CD4-positive, alpha-beta T cell treated with Interleukin-15 for 4 hours (primary cell): ENCODE results near the gene IFITM1.
A peak's percentile ranks its signal among the peaks of the same experiment; 100 is the strongest.
"Not testable (repeated sequence)": the region's sequence is repeated elsewhere in the genome, so short reads cannot be mapped to it uniquely, and the experiment has no call there.

Experiments used
- DNase-seq: peaks from one replicate; pipeline ENCODE4 v3.0.0-alpha.2; 2020; ENCODE audit warnings: low spot score

IFITM1 gene

GRCh38 chr11:308740-309665 lies 4.8 kb upstream of the IFITM1 start:
- peak; percentile 56 for DNase-seq

- DNase-seq = not testable (repeated sequence)
These were observed 3.8 kb upstream of the IFITM1 start for GRCh38 chr11:309979-310572.

DNA sequence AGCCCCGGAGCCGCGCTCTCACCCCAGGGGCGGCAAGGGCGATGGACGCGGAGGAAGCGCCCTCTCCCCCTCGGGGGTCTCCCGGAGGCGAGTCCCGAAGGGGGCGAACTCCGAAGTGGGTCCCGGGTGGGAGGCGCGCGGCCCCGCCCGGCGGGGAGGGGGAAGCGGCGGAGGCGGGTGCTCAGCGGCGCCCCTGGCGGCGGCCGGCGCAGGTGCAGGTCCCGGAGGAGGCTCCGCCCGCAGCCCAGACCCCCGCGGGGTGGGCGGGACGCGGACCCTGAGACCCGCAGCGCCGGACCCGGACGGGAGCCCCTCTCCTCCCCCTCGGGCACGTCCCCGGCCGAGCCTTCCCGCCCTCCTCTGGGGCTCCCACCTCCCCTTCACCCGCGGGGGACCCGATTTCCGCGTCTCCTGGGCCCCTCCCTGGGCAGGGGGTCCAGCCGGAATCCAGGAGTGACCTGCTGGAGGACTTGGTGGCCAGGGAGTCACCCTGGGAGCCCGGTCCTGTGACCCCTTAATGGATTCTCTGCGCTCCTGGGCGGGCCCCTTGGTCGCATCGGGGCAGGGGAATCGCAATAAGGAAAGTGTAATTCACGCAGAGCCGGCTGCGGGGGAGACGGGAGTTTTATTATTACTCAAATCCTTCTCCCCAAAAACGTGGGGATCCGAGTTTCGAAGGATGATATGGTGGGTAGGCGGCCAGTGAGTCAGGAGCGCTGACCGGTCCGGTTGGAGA lies 2.7 kb upstream of the IFITM1 start:
- not testable (repeated sequence) for DNase-seq

DNA sequence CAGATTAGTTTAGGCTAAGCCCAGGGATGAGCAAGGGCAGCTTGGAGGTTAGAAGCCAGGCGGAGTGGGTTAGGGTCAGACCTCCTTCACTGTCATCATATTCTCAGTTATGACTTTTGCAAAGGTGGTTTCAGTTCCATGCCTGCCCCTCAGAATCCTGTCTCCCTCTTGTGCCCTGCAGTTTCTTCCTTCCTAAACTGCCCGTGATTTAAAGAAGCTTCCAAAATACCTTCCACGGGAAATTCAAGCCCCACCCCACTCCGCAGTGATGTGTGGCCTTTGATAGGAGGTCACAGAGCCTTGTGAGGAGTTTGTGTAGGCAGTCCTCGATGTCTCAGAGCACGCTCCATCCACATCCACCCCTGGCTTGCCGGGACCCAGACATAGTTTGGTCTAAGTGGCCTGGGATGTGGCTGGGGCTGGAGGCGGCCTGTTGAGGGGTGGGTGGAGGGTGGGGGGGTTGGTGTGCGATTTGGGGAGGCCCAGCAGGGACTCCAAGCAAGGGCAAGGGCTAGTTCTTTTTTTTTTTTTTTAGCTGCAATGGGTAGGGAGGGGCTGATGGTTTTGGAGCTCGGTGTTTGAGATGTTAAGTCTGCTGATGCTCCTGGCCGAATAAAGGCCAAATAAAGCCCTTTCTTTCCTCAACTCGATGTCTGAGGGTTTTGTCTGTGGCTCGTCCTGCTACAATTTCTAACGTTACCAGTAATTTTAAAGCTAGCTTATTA lies 1.6 kb upstream of the IFITM1 start:
- DNase-seq = no peak

DNA sequence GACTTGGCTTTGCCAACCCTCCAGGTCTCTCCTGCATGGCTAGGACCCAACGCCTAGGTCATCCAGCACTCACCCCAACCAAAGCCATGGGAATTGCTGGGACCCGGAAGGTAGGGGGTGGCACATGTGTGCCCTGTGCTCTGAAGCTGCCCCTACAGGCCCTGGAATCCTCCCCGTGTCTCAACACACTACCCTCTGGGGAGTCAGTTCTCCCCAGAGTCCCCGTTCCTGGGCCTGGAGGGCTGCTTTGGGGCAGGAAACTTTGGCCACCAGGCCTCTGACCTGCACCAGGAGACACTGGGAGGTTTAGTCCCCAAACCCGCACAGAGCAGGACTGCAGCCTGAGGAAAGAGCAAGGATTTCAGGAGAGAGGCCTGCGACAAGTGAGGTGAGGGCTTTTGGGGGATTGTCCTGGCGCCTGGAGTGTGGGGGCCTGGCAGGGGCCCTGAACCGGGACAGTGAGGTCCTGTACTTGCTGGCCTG lies 495 bp upstream of the IFITM1 start:
- no peak for DNase-seq

GRCh38 chr11:314554-314875 lies 675 bp downstream of the IFITM1 start:
- not testable (repeated sequence) for DNase-seq

DNA sequence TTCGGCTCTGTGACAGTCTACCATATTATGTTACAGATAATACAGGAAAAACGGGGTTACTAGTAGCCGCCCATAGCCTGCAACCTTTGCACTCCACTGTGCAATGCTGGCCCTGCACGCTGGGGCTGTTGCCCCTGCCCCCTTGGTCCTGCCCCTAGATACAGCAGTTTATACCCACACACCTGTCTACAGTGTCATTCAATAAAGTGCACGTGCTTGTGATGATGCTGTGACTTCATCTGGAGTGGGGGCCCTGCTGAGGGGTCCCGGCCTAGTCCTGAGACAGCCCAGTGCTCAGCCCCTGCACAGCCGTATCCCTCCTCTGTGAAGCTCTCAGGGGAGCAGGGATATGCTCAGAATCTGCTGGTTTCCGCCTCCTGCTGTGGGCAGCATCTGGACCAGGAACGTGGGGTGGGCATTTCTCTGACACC lies 1.2 kb downstream of the IFITM1 start:
- DNase-seq = no peak

GRCh38 chr11:315516-315994 lies 1.7 kb downstream of the IFITM1 start:
- no peak for DNase-seq

DNA sequence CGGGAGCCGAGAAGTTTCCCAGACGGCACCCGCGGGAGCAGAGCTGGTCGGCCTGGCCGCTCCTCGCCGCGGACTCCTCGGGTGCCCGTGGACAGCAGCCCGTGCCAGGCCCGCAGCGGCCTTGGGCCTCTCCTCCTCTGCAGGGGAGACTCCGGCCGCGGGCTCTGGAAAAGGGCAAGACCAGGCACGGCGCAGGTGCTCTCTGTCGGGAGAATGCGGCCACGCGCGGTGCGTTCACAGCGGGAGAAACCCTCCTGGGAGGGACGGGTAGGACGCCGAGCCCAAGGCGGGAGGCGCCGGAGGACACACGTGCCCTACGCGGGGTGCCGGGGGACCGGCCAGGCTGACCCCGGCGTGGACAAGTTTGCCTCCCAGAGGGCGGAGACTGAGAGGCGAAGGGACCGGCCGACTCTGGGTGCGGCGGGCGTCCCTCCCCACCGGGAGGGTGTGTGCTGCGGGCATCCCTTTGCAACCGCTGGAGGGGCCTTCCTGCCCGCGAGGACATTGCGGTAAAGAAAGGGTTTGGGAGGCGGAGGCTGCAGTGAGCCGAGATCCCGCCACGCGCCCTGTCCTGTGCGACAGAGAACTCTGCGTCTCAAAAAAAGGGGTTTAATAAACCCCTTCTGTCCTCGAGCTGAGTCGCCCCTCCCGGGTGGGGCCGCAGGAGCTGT lies 2.3 kb downstream of the IFITM1 start:
- no peak for DNase-seq

- peak; percentile 44 for DNase-seq
These were observed 3.1 kb downstream of the IFITM1 start for GRCh38 chr11:316891-317301.

DNA sequence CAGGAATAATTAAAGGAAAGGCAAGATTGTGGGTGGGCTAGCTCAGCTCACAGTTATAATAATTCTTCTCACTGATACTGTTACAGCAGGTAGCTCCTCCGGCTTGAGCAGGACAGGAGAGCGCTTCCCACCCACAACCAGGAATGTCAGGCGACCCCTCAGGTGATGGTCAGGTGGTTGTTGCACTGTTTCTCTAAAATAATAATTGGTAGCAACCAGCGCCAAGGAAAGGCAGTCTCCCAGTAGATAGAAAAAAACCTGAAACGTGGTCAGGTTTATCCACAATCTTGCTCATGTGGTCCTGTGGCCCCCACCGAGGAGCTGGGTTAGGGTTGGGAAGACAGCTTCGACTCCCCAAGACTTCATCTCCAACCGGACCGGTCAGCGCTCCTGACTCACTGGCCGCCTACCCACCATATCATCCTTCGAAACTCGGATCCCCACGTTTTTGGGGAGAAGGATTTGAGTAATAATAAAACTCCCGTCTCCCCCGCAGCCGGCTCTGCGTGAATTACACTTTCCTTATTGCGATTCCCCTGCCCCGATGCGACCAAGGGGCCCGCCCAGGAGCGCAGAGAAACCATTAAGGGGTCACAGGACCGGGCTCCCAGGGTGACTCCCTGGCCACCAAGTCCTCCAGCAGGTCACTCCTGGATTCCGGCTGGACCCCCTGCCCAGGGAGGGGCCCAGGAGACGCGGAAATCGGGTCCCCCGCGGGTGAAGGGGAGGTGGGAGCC lies 4.0 kb downstream of the IFITM1 start:
- not testable (repeated sequence) for DNase-seq

DNA sequence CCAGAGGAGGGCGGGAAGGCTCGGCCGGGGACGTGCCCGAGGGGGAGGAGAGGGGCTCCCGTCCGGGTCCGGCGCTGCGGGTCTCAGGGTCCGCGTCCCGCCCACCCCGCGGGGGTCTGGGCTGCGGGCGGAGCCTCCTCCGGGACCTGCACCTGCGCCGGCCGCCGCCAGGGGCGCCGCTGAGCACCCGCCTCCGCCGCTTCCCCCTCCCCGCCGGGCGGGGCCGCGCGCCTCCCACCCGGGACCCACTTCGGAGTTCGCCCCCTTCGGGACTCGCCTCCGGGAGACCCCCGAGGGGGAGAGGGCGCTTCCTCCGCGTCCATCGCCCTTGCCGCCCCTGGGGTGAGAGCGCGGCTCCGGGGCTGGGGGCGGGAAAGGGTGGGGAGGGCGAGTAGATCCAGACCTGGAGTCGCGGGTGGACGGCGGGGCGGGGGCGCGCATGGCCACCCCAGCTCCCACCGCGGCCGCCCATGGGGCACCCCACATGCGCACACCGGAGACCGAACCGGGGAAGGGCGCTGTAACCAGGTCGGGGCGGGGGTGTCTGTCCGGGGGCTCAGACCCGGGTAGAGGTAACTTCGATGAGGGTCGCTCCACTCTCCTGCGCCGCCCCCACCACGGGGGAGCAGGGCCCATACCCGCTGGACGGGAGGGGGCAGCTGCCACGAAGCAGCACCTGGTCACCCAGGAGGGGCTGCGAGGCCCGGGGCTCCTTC lies 4.7 kb downstream of the IFITM1 start:
- DNase-seq = not testable (repeated sequence)

- not testable (repeated sequence) for DNase-seq
These were observed 5.5 kb downstream of the IFITM1 start for GRCh38 chr11:319121-319887.

DNA sequence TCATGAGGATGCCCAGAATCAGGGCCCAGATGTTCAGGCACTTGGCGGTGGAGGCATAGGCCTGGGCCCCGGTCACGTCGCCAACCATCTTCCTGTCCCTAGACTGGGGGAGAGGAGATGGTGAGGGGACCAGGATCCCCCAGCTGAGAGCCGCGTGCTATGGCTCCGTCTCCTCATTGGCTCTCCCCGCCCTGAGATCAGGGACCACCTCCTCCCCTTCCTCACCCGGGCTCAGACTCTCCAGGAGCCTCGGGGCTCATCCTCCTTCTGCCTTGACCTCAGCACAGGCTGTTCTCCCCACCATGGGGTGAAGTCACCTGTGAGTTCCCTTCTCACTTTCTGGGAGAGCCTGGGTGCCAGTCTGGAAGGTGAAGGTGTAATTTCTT lies 6.0 kb downstream of the IFITM1 start:
- not testable (repeated sequence) for DNase-seq

DNA sequence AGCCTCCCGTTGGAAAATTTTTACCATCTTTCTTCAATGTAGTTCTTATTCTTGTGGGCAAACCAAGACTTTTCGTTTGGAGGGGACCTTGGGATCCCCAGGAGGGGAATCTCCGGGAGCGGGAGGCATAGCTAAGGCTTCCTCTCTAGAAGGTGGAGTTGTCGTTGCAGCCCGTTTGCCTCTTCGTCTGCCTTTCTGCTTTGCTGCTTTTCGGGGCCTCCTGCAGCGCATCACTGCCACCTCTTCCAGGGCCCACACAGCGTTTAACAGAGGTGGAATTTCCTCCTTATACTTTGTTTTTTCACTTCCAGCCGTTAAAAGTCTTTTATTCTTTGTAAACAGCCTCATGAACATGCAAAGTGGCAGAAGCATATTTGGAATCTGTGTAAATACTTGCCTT lies 10.3 kb downstream of the IFITM1 start:
- DNase-seq = no peak

DNA sequence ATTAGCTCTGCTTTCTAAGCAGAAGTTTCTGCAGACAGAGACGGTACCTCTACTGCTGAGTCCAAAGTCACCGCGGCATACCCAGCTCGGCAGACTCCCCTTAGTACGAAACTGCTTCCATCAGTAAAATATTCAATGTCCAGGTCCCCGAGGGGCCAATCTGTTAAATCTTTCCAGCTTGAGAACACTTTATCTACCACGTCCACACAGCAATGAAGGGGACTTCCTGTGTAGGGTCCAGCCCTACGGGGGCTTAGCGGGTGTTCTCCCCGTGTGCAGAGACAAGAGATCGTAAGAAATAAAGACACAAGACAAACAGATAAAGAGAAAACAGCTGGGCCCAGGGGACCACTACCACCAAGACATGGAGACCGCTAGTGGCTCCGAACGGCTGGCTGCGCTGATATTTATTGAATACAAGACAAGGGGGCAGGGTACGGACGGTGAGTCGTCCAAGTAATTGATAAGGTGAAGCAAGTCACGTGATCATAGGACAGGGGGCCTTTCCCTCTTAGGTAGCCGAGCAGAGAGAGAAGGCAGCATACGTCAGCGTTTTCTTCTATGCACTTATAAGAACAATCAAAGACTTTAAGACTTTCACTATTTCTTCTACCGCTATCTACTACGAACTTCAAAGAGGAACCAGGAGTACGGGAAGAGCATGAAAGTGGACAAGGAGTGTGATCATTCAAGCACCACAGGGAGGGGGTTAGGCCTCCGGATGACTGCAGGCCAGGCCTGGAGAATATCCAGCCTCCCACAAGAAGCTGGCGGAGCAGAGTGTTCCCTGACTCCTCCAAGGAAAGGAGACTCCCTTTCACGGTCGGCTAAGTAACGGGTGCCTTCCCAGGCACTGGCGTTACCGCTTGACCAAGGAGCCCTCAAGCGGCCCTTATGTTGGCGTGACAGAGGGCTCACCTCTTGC lies 11.0 kb downstream of the IFITM1 start:
- DNase-seq = not testable (repeated sequence)

GRCh38 chr11:325796-326591 lies 12.2 kb downstream of the IFITM1 start:
- DNase-seq = no peak

GRCh38 chr11:326592-326841 lies 12.7 kb downstream of the IFITM1 start:
- DNase-seq = no peak
